NOMO-1 treated with dmso at 0.1 percent for 144 hours (cell line): ENCODE measurements around the gene POLR1A.

Experiments used
- DNase-seq: peaks from one replicate; lab custom pipeline; 2025; ENCODE audit not compliant: unreplicated experiment; lab: John Stamatoyannopoulos, UW

Gene POLR1A

DNA sequence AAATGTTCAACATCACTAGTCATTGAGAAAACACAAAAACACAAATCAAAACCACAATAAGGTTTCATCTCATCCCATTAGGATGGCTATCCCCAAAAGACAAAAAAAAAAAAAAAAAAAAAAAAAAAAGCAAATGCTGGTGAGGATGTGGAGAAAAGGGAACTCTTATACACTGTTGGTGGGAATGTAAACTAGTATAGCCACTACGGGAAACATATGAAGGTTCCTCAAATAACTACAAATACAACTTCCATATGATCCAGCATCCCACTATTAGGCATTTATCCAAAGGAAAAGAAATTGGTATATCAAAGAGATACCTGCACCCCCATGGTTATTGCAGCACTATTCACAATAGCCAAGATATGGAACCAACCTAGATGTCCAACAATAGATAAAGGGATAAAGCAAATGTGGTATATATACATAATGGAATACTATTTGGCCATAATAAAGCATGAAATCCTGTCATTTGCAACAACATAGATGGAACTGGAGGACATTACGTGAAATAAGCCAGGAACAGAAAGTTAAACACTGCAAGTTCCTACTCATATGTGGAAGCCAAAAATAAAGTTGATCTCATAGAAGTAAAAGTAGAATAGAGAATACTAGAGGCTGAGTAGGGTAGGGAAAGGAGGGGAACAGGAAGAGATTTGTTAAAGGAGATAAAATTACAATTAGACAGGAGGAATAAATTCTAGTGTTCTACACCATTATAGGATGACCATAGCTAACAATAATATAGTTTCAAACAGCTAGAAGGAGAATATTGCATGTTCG is 8.4 kb downstream of the POLR1A start:
- DNase-seq = no peak

DNA sequence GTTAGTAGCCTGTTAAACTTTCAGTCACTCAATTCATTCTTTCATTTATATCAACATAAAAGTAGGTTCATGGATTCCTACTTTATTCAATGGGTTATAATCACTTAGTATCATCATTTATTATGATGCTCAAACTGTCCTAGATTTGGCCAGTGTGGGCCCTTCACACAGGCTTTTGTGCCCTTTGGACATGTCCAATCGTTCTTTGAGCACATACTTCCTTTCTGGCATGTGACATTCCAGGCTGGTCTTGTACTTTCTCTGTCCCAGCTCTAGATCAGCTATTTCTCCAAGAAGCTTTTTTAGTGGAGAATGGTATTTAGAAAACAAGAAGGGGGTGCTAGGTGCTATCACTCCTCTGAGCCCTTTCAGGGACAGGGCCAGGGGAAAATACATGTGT is 11.5 kb downstream of the POLR1A start:
- no peak for DNase-seq

DNA sequence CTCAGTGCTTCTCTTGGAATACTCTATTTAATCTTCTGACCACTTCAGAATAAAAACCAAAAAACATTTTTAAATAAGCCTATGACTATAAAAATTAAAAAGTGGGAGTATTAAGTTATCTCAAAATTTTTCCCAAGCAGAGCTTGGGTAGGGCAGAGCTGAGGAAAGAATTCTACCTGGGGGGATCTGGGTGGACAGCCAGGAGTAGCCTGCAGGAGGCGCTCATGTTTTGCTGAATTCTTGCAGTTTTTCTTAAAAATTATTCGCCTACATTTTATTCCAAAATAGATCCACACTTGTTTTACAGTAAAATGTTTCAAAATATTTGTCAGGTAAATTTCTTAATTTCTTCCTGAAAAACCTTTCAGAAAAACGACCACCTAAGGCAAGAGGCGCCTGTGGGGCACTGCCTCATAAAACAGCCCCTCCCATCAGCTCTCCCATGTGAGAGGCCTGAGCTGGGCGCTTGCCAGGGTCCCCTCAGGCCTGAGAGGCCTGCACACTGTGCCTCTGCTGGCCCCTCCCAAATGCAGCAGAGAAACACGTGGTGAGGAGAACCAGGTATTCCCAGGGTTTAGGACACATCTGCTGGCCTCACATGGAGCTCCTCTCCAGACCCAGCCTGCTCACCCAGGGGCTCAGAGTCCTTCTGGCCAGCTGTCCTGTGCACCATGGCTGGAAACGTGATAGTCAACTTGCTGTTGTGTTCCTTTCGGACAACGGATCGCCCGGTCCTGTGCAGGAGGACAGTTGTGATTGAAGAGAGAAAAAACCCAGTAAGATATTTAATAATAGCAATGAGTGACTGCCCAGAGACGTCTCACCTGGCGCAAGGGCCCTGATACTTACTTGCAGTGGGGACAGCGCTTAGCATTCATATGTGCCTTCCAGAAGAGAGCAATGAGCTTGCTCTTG is 17.5 kb downstream of the POLR1A start:
- DNase-seq = no peak

DNA sequence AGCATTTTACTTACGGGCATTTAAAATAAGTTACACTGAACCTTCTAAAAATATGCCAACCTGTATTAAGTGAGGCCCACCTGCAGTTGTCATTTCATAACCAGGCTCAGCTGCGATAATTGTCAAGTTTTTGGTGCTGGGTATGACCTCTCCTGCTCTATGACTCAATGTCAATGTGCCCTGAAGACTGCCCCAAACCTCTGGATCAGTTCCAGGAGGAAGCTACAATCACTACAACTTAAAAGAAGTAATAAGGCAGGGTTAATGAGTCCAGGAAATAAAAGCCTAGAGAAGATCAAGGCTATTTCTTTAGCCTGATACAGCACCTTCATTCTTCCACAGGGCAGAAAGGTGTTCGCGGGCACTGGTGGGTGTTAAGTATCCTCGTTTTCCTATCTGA is 22.9 kb downstream of the POLR1A start:
- no peak for DNase-seq

DNA sequence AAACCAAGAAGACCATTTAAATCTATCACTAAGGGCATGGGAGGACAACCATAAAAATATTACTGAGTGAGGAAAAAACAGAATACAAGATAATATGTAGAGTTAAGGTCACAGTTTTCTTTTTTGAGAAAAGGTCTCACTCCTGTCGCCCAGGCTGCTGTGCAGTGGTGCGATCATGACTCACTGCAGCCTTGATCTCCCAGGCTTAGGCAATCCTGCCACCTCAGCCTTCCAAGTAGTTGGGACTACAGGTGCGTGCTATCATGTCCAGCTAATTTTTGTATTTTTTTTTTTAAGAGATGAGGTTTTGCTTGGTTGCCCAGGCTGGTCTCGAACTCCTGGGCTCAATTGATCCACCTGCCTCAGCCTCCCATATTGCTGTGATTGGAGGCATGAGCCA is 24.0 kb downstream of the POLR1A start:
- no peak for DNase-seq

DNA sequence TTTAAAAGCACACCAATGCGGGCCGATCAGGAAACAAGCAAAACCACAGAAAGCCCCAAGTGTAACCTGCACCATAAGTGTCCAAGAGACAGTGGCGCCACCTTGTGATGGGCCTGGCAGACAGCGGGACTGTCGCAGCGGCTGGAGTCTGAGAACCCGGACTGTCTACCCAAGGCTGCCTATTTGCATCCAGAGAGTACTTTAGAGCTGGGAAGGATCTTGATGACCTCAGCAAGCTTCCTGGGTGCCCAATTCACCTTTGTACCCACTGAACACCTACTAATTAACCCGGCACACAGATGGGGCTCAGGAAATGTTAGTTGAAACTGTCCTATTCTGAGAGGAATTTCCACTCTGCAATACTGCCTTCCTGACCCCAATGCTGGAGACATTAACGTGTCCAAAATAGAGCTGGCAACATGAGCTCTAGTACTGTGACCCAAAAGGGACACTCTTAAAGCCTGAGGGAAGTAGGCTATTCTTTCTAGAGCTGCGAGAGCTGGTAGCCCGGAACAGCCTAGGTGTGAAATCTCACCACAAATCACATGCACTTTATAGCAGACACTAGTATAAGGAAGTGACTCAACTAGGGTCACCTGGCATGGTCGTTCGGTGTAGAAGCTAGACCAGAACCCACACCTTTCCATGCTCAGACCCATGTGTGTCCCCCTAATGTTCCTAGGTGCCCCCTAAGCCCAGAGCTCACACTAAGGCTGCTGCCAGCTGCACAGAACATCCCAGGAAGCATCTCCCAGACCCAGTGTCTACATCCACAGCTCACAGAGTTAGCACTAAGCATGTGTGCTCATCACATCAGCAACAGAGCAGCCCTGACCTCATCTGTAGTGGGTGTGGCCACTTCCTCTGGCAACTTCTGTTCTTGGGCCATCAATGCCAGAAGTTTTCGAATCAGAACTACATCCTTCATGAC is 25.4 kb downstream of the POLR1A start:
- DNase-seq = peak; percentile 10

DNA sequence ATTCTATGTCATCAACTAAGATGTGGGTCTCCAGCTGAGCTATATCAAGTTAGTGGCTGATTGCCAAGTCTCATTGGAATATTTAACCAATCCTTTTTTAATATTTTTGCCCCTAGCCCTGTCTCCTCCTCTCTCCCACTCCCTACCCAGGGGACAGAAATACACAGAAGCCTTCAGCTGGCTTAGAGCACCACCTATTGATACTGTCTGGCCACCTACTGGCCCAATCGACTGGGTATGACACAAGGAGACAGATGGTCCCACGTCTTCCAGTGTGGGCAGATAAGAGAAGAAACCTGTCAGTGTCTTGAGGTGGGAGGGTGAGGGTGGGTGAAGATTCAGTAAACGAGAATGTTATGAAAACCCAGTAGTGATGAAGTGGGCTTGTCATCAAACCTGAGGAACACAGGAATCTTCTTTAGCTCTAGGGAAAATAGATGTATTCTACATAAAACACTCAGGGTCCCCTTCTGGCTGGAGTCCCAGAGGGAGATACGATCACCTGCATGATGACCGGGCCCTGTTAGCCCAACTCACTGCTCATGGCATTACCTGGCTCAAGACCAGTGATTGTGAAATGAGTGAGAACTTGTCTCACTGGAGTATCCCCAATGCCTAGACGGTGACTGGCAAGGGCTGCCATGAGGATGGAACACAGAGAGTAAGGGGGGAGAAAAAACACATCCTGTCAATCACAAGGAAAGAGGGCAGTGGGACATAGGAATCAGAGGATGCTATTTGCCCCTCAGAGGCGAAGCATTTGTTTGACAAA is 26.7 kb downstream of the POLR1A start:
- no peak for DNase-seq

DNA sequence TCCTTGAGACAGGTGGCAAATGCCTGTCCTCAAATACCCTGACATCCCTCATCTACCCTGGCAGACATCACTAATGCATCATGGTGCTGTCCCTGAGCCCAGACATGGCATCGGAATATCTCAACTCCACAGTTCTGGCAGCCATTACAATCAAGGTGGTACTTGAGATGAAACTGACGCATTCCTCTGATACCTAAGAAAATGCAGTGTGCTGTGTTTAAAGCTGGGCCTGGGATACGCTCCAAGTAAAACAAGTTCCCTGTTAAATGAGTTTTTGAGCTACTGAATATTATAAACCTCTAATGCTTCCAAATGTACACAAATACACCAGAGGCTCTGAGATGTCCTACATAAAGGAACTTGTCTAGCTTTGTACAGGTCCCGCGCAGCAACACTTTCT is 29.8 kb downstream of the POLR1A start:
- DNase-seq = no peak

DNA sequence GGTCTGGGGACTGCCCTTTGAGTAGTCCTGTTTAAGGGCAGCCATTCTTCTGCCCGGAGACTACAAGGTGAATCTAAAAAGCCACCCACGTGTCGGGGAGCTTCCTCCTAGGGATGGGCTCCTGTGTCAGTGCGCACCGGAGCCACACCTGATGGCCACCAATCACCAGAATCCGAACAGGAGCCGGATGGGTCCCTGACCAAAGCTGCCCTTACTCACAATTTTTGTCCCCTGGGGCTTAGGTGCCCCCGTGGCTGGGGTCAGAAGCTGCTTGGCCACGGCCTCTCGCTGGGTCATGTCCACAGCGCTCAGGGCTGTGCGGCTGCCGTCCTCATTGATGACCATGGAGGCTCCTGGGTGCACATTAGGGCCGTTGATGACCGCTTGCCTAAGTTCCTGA is 30.9 kb downstream of the POLR1A start:
- DNase-seq = no peak

DNA sequence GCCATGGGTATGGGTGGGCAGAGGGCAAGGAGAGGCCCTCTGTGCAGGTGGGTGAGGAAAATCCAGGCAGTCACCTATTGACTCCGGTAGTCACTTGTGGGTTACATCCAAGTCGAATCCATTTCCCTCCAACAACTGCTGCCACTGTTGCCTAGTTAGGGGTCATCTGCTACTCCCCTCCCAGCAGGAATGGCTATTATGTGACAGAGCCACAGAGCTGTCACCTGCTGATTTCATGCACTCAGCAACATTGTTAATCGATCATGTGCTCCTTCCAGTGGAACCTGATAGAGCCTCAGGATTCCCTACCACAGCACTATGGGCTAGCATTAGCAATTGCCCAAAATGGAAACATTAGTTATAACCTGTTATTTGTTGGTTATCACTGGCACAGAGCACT is 31.4 kb downstream of the POLR1A start:
- DNase-seq = no peak

DNA sequence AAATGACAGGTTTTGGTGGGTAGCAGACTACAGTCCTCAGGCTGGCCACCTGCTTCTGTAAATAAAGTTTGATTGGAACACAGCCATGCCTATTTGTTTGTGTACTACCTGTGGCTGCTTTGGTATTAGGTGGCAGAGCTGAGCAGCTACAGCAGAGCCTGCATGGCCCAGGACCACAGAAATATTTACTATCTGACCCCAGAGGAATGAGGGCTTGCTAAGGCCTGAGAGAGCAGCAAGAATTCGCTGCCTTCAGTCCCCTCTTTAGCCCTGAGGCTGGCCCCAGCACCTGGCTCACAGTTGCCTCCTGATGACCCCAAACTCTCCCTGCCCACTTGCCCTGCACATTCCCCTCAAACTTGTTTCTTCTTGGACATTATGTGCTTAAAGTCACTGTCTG is 32.5 kb downstream of the POLR1A start:
- no peak for DNase-seq

DNA sequence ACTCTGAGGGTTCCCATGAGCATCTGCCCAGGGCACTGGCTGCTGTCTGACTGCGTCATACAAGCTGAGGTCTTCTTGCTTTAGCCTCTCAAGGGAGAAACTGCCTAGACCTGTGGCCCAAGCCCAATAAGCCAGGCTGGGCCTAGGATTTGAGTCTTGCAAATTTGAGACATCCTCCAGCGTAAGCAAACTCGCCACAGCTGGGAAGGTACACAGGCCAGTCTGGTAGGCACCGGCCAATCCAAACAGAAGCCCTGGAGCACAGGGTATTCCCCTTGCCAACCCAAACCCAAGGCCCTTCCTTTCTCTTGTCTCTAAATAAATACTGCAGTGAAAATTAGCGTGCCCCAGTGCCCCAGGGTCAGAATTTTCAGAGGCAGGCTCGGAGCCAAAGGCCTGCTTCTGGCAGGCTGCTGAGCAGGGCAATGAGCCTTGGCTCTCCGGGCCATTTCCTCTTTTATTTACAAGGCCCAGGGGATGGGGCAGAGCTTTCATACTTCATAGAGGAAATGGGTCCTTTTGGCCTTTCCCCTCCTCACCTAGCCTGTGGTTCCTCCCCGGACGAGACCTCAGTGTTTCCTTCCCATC is 33.3 kb downstream of the POLR1A start:
- DNase-seq = peak; percentile 3

DNA sequence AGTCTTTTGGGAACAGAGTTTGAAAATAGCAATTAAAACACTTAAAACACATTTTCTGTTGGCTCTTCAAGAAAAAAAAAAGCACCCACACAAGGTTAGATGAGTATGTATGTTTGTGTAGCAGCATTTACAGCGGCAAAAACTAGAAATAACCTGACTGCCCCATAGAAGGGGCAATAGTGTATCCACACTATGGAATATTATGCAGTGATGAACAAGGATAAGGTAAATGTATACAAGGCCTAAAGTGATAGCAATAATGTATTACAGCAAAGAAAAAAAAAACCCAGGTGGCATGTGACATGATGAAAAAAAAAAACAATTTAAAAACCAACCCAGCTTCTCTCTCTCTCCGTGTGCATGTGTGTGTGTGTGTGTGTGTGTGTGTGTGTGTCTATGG is 34.8 kb downstream of the POLR1A start:
- no peak for DNase-seq

DNA sequence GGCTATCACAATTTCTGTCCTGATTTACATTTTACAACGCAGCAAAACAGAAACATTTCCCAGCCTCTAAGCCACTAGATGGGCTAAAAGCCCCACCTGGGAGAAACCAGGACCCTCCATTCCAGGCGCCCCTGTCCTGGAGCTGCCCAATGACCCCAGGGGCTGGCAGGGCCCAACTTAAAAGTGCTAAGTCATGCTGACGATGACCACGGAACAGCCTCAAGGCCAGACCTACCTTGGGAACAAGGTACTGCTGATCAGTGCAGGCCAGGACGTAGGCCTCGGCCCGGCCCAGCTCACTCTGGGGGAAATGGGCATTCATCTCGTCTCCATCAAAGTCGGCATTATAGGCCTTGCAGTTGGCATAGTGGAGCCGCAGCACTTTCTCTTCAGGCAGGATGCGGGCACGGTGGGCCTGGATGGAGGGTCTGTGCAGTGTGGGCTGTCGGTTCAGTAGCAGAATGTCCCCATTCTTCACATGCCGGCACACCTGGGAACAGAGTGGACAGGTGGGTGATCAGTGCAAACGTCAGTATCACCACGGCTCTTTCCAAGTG is 35.8 kb downstream of the POLR1A start:
- DNase-seq = no peak

DNA sequence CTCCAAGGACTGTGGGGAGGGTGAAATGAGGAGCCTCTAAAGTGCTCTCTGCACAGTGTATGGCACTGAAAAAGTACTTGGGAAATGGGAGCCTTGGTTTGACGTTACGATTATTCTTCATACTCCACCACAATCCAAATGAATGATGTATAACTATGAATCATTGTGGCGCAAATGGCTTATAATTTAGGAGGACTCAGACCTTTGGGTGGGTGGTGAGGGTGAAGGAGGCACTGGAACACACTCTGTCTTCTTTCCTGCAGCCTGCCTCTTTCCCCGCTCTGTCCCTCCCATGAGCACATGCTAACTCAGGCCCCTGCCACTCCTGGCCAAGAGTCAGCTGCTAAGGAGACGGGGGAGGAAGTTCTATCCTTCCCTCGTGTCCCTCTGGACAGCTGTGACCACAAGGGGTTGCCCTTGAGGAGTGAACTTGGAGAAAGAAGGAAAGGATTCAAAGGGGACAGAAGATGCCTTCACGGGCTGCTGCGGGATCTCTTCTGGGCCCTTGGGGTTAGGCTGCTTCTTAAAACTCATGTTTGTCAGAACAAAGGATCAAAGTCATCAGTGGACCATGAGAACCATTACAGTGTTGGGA is 36.5 kb downstream of the POLR1A start:
- no peak for DNase-seq

DNA sequence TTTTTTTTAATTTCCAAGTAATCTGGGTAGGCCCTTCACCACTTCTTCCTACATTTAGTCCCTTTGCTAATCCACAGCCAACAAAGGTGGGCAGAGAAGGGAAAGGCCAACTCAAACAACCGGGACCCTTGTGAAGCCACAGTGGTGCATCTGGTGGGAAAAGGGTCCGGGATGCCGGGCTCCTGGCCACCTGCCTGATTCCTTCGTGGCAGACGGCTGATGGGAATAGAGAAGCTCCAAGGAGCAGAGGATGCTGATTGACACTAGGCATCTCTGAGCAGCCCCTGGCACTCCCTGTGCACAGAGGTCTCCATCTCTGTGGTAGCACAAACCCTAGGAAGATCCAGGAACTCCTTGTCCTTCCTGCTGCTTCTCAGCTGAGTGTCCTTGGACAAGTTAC is 37.0 kb downstream of the POLR1A start:
- no peak for DNase-seq

DNA sequence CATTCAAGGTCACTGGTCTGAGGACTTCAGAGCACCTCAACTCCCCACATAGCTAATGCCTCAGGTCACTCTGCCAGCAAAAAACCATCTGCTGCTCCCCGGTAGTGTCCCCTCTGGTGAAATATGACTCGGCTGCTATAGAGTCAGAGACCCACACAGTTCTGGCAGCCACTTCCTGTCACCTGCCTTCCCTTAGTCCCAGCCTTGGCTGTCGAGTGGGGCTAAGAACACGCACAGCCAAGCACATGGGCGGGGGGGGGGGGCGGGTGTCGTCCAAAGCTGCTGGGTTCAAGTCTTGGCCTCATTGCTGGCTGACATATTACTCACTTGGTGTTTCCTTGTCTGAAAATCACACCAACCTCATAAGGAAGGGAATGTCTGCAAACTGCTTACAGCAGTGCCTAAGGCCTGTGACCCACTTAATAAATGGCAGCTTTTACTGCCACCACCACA is 37.5 kb downstream of the POLR1A start:
- DNase-seq = no peak

DNA sequence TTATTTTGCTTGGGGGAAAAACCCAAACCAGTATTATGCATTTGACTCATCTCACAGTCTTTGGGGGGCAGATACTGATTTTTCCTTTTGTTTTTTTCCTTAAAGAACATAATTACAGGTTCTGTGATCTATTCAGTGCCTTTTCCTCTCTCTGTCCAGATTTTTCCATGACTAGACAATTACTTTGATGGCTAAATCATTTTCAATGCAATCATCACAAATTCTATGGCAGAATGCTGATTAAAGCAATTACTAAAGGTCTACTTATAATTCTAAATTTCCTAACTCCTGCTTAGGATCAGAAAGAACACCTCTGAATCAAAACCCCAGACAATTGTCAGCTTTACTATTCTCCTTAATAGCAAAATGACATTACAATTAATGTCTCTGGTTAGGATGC is 38.8 kb downstream of the POLR1A start:
- DNase-seq = no peak

DNA sequence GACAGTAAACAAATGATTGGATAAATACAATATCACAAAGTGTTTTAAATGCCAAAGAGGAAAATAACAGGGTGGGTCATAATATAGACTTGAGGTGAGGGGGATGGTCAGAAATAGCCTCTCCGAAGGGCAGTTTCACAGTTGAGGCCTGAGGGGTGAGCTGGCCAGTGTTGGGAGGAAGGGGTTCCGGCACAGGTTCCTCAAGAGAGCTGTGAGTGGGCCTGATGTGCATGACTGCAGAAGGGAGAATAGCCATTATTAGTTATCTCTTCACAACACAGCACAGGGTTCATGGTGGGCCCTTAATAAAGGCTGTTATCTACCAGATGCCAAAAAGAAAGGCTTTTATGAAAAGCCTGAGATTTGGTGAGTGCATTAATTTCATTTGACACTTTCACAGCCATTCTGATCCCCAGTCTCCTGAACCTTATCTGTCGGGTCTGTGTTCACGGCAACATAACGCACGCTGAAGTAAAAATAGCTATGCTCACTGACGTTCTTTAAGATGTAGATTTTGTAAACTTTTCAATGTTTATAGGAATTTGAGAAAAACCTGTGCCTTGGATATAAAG is 39.6 kb downstream of the POLR1A start:
- no peak for DNase-seq
